A673 (cell line): ENCODE data around the gene ST3GAL6. TPM values are rescaled to one million over a fixed set of nuclear protein-coding genes. Genes with fewer than 3 reads are reported as not detected.

Experiments
- BruUV-seq: library from RNA; stranded (reverse); fragments of 400-500 nt; replicated peaks from 2 replicates; lab custom pipeline; 2021; lab: Mats Ljungman, UMichigan
- CTCF ChIA-PET: fragments of 300-600 bp; sonication (Branson Sonifier 250); formaldehyde crosslinking; loops from one replicate; lab custom pipeline; 2022; ENCODE audit warnings: antibody characterized with exemption; lab: Charles Lee
- POLR2A ChIA-PET: fragments of 300-600 bp; sonication (Branson Sonifier 250); formaldehyde crosslinking; loops from one replicate; lab custom pipeline; 2022; ENCODE audit warnings: antibody characterized with exemption; ENCODE audit not compliant: low non-redundant PET; lab: Charles Lee
- DNase-seq: peaks from one replicate; pipeline ENCODE4 v3.0.0-alpha.2; 2015; ENCODE audit warnings: low spot score
- H3K27ac ChIP-seq: fragments of 200-600 bp; sonication (generic); 2 replicates; pipeline ENCODE4 v1.5.1; 2016; ENCODE audit warnings: mixed run types, low read depth, mild to moderate bottlenecking, mixed read lengths, antibody characterized with exemption, low read length; ENCODE audit not compliant: poor library complexity, severe bottlenecking
- H3K27me3 ChIP-seq: fragments of 200-600 bp; sonication (generic); replicated peaks from 2 replicates; pipeline ENCODE4 v1.6.1; 2017; ENCODE audit warnings: mixed run types, low read depth, mild to moderate bottlenecking, mixed read lengths, antibody characterized with exemption, low read length; ENCODE audit not compliant: insufficient read depth, poor library complexity
- H3K36me3 ChIP-seq: fragments of 200-600 bp; sonication (generic); 2 replicates; pipeline ENCODE4 v1.6.1; 2016; ENCODE audit warnings: mixed run types, mild to moderate bottlenecking, mixed read lengths, antibody characterized with exemption, low read length; ENCODE audit not compliant: insufficient read depth, poor library complexity, severe bottlenecking
- H3K4me1 ChIP-seq: fragments of 200-600 bp; sonication (generic); 2 replicates; pipeline ENCODE4 v1.6.1; 2017; ENCODE audit warnings: mixed run types, mild to moderate bottlenecking, mixed read lengths, antibody characterized with exemption, low read length; ENCODE audit not compliant: insufficient read depth, poor library complexity, severe bottlenecking
- H3K4me3 ChIP-seq: fragments of 200-600 bp; sonication (generic); 2 replicates; pipeline ENCODE4 v1.5.1; 2016; ENCODE audit warnings: low read depth, mixed run types, mild to moderate bottlenecking, mixed read lengths, low read length; ENCODE audit not compliant: poor library complexity, severe bottlenecking
- H3K9me3 ChIP-seq: fragments of 200-600 bp; sonication (generic); 2 replicates; pipeline ENCODE4 v1.6.1; 2016; ENCODE audit warnings: mixed run types, low read depth, mild to moderate bottlenecking, mixed read lengths, antibody characterized with exemption, low read length; ENCODE audit not compliant: poor library complexity, severe bottlenecking
- CTCF ChIP-seq: fragments of 300-800, 200-600 bp; sonication (generic); conservative IDR thresholded peaks from 2 replicates; pipeline ENCODE4 v1.5.1; 2017; ENCODE audit warnings: low read depth, mild to moderate bottlenecking, antibody characterized with exemption, low read length, moderate library complexity, mixed read lengths
- EZH2 ChIP-seq: fragments of 200-600 bp; sonication (generic); IDR thresholded peaks from 2 replicates; pipeline ENCODE4 v1.6.1; 2017; ENCODE audit warnings: borderline replicate concordance, low read depth, mild to moderate bottlenecking, mixed read lengths, antibody characterized with exemption, low read length; ENCODE audit not compliant: poor library complexity, severe bottlenecking
- intact Hi-C: fragments of 100-400 bp; cut with micrococcal nuclease; formaldehyde crosslinking; loops from one replicate; pipeline ENCODE4 v1.10.0; 2022; ENCODE audit not compliant: unreplicated experiment
- total RNA-seq: library from RNA; stranded (reverse); gene quantifications from 2 replicates; pipeline ENCODE4 v1.2.3, GENCODE V29; 2021

The ST3GAL6 gene
- total RNA-seq, 1 experiment from 2014 or later, result 4.8 TPM

- intact Hi-C loops, result no loop called here
- no peaks in the 10 kb centered on the region for H3K36me3 ChIP-seq
- TF ChIP-seq CTCF (no peak), EZH2 (no peak)
- no peaks in the 10 kb centered on the region for H3K9me3 ChIP-seq
- POLR2A ChIA-PET, result no interaction called here
- CTCF ChIA-PET, result no interaction called here
- peaks cover 6% of the 10 kb centered on the region for H3K4me1 ChIP-seq
- H3K27ac ChIP-seq, result no peak overlapping the region
- H3K4me3 ChIP-seq, result no peak overlapping the region
- DNase-seq, result no peak
- H3K27me3 ChIP-seq, result no peaks in the 10 kb centered on the region
- no TSS peak for BruUV-seq
Measured at GRCh38 chr3:98776140-98776493, 13.0 kb downstream of the ST3GAL6 start.

GRCh38 chr3:98777286-98777685, 14.1 kb downstream of the ST3GAL6 start:
- POLR2A ChIA-PET, result no interaction called here
- CTCF ChIA-PET, result no interaction called here
- no TSS peak for BruUV-seq
- no peak for DNase-seq
- no peak for TF ChIP-seq EZH2
- no peak for TF ChIP-seq CTCF
- Histone ChIP-seq H3K27ac (no peak overlapping the region), H3K4me3 (no peak overlapping the region), H3K36me3 (no peaks in the 10 kb centered on the region), H3K9me3 (no peaks in the 10 kb centered on the region), H3K4me1 (peaks cover 6% of the 10 kb centered on the region), H3K27me3 (no peaks in the 10 kb centered on the region)
- intact Hi-C loops, result no loop called here

GRCh38 chr3:98777801-98778220, 14.7 kb downstream of the ST3GAL6 start:
- Histone ChIP-seq H3K27me3 (no peaks in the 10 kb centered on the region), H3K9me3 (no peaks in the 10 kb centered on the region), H3K4me1 (peaks cover 6% of the 10 kb centered on the region), H3K4me3 (no peak overlapping the region), H3K36me3 (no peaks in the 10 kb centered on the region), H3K27ac (no peak overlapping the region)
- ChIA-PET CTCF (no interaction called here), POLR2A (no interaction called here)
- no peak for DNase-seq
- no peak for TF ChIP-seq EZH2
- 0 out of 2 replicates have a peak, but pooled peaks have one; percentile 13 for TF ChIP-seq CTCF
- BruUV-seq, result no TSS peak
- intact Hi-C loops, result no loop called here
